ENCODE measurements around the gene KRTAP3-2.

- TF ChIP-seq CTCF (IDR thresholded peaks at IDR 0.05): no peak
- no peak for TF ChIP-seq POLR2A (IDR thresholded peaks at IDR 0.05)
Measured at GRCh38 chr17:40956401-40957254, 43.1 kb downstream of the KRTAP3-2 start.
